ENCODE results near the gene FOSL1.

The FOSL1 gene

GRCh38 chr11:65869643-65870306 lies 30.4 kb downstream of the FOSL1 start:
- H3K79me2 ChIP-seq (ENCODE audit: insufficient read depth, low read depth) = no peaks in the 10 kb centered on the region
- H2AFZ ChIP-seq (ENCODE audit: low read depth) = no peak overlapping the region
- no peaks in the 10 kb centered on the region for H3K36me3 ChIP-seq (ENCODE audit: insufficient read depth)
- TF ChIP-seq CTCF (conservative IDR thresholded peaks at IDR 0.05; ENCODE audit: low read depth, low read length) = no peak
- H3K27me3 ChIP-seq (ENCODE audit: insufficient read depth, low read depth) = no peaks in the 10 kb centered on the region
- no peak overlapping the region for H3K4me3 ChIP-seq (IDR thresholded peaks at IDR 0.05; ENCODE audit: insufficient read depth, low read depth, low read length)
- H4K20me1 ChIP-seq (ENCODE audit: insufficient read depth) = no peaks in the 10 kb centered on the region
- H3K27ac ChIP-seq = no peak overlapping the region
- H3K4me2 ChIP-seq = no peak overlapping the region
- no peak overlapping the region for H3K9ac ChIP-seq
- H3K4me1 ChIP-seq (ENCODE audit: low read depth, poor library complexity, severe bottlenecking) = peaks cover 13% of the 10 kb centered on the region

DNA sequence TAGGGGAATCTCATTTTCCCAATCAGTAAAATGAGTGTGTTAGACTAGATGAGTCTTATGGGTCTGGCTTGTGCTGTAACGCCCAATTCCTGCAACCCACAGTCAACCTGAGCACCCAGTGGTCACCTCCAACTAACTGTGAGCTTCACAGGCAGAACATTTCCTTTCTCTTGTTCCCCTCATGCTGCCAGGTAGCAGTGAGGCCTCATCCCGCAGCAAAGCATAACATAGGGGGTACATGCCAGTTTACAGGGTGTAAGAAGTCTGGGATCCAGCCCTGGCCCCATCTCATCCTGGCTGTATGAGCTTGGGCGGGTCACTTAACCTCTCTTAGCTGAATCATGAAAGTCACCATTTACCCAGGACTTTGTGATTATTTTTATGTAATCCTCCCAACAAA lies 31.3 kb downstream of the FOSL1 start:
- H3K27me3 ChIP-seq (ENCODE audit: insufficient read depth, low read depth) = no peaks in the 10 kb centered on the region
- peaks cover 8% of the 10 kb centered on the region for H3K4me1 ChIP-seq (ENCODE audit: low read depth, poor library complexity, severe bottlenecking)
- H4K20me1 ChIP-seq (ENCODE audit: insufficient read depth) = no peaks in the 10 kb centered on the region
- TF ChIP-seq CTCF (conservative IDR thresholded peaks at IDR 0.05; ENCODE audit: low read depth, low read length) = no peak
- no peak overlapping the region for H3K4me2 ChIP-seq
- H3K79me2 ChIP-seq (ENCODE audit: insufficient read depth, low read depth) = no peaks in the 10 kb centered on the region
- H3K27ac ChIP-seq = no peak overlapping the region
- no peak overlapping the region for H3K9ac ChIP-seq
- H2AFZ ChIP-seq (ENCODE audit: low read depth) = no peak overlapping the region
- no peak overlapping the region for H3K4me3 ChIP-seq (IDR thresholded peaks at IDR 0.05; ENCODE audit: insufficient read depth, low read depth, low read length)
- H3K36me3 ChIP-seq (ENCODE audit: insufficient read depth) = no peaks in the 10 kb centered on the region

GRCh38 chr11:65868076-65868667 lies 32.0 kb downstream of the FOSL1 start:
- Histone ChIP-seq H3K4me3 (IDR thresholded peaks at IDR 0.05; ENCODE audit: insufficient read depth, low read depth, low read length) (no peak overlapping the region), H4K20me1 (ENCODE audit: insufficient read depth) (no peaks in the 10 kb centered on the region), H2AFZ (ENCODE audit: low read depth) (no peak overlapping the region), H3K27ac (no peak overlapping the region), H3K4me1 (ENCODE audit: low read depth, poor library complexity, severe bottlenecking) (peaks cover 4% of the 10 kb centered on the region), H3K36me3 (ENCODE audit: insufficient read depth) (no peaks in the 10 kb centered on the region), H3K27me3 (ENCODE audit: insufficient read depth, low read depth) (no peaks in the 10 kb centered on the region), H3K79me2 (ENCODE audit: insufficient read depth, low read depth) (no peaks in the 10 kb centered on the region), H3K9ac (no peak overlapping the region), H3K4me2 (no peak overlapping the region)
- no peak for TF ChIP-seq CTCF (conservative IDR thresholded peaks at IDR 0.05; ENCODE audit: low read depth, low read length)

GRCh38 chr11:65867284-65868071 lies 32.7 kb downstream of the FOSL1 start:
- Histone ChIP-seq H3K9ac (no peak overlapping the region), H3K27me3 (ENCODE audit: insufficient read depth, low read depth) (no peaks in the 10 kb centered on the region), H3K36me3 (ENCODE audit: insufficient read depth) (no peaks in the 10 kb centered on the region), H3K4me1 (ENCODE audit: low read depth, poor library complexity, severe bottlenecking) (peaks cover 4% of the 10 kb centered on the region), H4K20me1 (ENCODE audit: insufficient read depth) (no peaks in the 10 kb centered on the region), H3K79me2 (ENCODE audit: insufficient read depth, low read depth) (peaks cover 4% of the 10 kb centered on the region), H3K27ac (no peak overlapping the region), H3K4me2 (no peak overlapping the region), H3K4me3 (IDR thresholded peaks at IDR 0.05; ENCODE audit: insufficient read depth, low read depth, low read length) (no peak overlapping the region), H2AFZ (ENCODE audit: low read depth) (no peak overlapping the region)
- no peak for TF ChIP-seq CTCF (conservative IDR thresholded peaks at IDR 0.05; ENCODE audit: low read depth, low read length)
